HepG2 (cell line): ENCODE data around the gene RPL23. TPM values are rescaled to one million over a fixed set of nuclear protein-coding genes. Genes with fewer than 3 reads are reported as not detected.
A peak's percentile ranks its signal among the peaks of the same experiment; 100 is the strongest.

Experiments used
- FOXO1 ChIP-seq: sonication (generic); formaldehyde crosslinking; IDR thresholded peaks from 2 replicates; pipeline ENCODE4 v1.4.0; 2020; ENCODE audit warnings: missing genetic modification reagents
- HES4 ChIP-seq: sonication (generic); formaldehyde crosslinking; IDR thresholded peaks from 2 replicates; pipeline ENCODE4 v1.9.0; 2021; ENCODE audit warnings: mild to moderate bottlenecking, missing genetic modification reagents, borderline replicate concordance
- HNRNPH1 ChIP-seq: fragments of 200-400 bp; formaldehyde crosslinking; optimal IDR thresholded peaks from 2 replicates; pipeline ENCODE3; 2017; ENCODE audit warnings: mild to moderate bottlenecking, low read depth, low read length
- HOXA5 ChIP-seq: sonication (generic); formaldehyde crosslinking; IDR thresholded peaks from 2 replicates; pipeline ENCODE4 v1.4.0; 2020; ENCODE audit warnings: missing genetic modification reagents
- PAF1 ChIP-seq: IDR thresholded peaks from 2 replicates; pipeline ENCODE4 v1.6.1; 2016; ENCODE audit warnings: missing genetic modification reagents, missing compliant biosample characterization
- RARG ChIP-seq: sonication (generic); formaldehyde crosslinking; IDR thresholded peaks from 2 replicates; pipeline ENCODE4 v1.4.0; 2020; ENCODE audit warnings: low read depth, mild to moderate bottlenecking, missing genetic modification reagents
- SSRP1 ChIP-seq: IDR thresholded peaks from 2 replicates; pipeline ENCODE4 v1.6.1; 2016; ENCODE audit warnings: control low read depth
- TCF12 ChIP-seq, 2 experiments: fragments of 450-650 bp in 1 of 2; sonication (generic) in 1 of 2; formaldehyde crosslinking in 1 of 2; IDR thresholded peaks; 2 replicates each; pipeline versions ENCODE4 v1.6.1 to v1.8.0; 2017 to 2022; ENCODE audit warnings: antibody characterized with exemption in 1 of 2, mild to moderate bottlenecking in 1 of 2, missing genetic modification reagents in 1 of 2, moderate library complexity in 1 of 2
- XRCC5 ChIP-seq: fragments of 200-400 bp; formaldehyde crosslinking; optimal IDR thresholded peaks from 2 replicates; pipeline ENCODE3; 2017; ENCODE audit warnings: mild to moderate bottlenecking, low read length
- ZFP41 ChIP-seq: sonication (generic); formaldehyde crosslinking; IDR thresholded peaks from 2 replicates; pipeline ENCODE4 v1.4.0; 2020; ENCODE audit warnings: mild to moderate bottlenecking, missing genetic modification reagents, borderline replicate concordance
- ZFP91 ChIP-seq: sonication (generic); formaldehyde crosslinking; IDR thresholded peaks from 2 replicates; pipeline ENCODE4 v1.9.0; 2022; ENCODE audit warnings: missing genetic modification reagents, mild to moderate bottlenecking, borderline replicate concordance
- ZNF101 ChIP-seq: sonication (generic); formaldehyde crosslinking; IDR thresholded peaks from 2 replicates; pipeline ENCODE4 v1.4.0; 2020; ENCODE audit warnings: mild to moderate bottlenecking, low read depth, missing genetic modification reagents, borderline replicate concordance
- ZNF225 ChIP-seq: sonication (generic); formaldehyde crosslinking; IDR thresholded peaks from 2 replicates; pipeline ENCODE4 v1.4.0; 2020; ENCODE audit warnings: mild to moderate bottlenecking, missing genetic modification reagents
- ZNF33B ChIP-seq: sonication (generic); formaldehyde crosslinking; IDR thresholded peaks from 2 replicates; pipeline ENCODE4 v1.5.1; 2020; ENCODE audit warnings: mild to moderate bottlenecking, missing genetic modification reagents
- ZNF710 ChIP-seq: sonication (generic); formaldehyde crosslinking; IDR thresholded peaks from 2 replicates; pipeline ENCODE4 v1.5.0; 2020; ENCODE audit warnings: mild to moderate bottlenecking, missing genetic modification reagents, borderline replicate concordance
- ZNF770 ChIP-seq: sonication (generic); formaldehyde crosslinking; IDR thresholded peaks from 2 replicates; pipeline ENCODE4 v1.5.0; 2020; ENCODE audit warnings: mild to moderate bottlenecking, missing genetic modification reagents
- ZNF792 ChIP-seq: IDR thresholded peaks from 2 replicates; pipeline ENCODE4 v1.6.1; 2016
- ZSCAN31 ChIP-seq: sonication (generic); formaldehyde crosslinking; IDR thresholded peaks from 2 replicates; pipeline ENCODE4 v1.5.0; 2020; ENCODE audit warnings: low read depth, mild to moderate bottlenecking, missing genetic modification reagents
- polyA plus RNA-seq, 8 experiments: library from polyadenylated mRNA; depleted of rRNA in 3 of 8; stranded (reverse) in 7 of 8; unstranded in 1 of 8; fragments of >200 nt; fragmentation: Illumina TruSeq in 4 of 8; extraction: Trizol in 4 of 8; gene quantifications; 2 replicates each; pipeline versions ENCODE4 v1.2.1 to v1.2.3, GENCODE V29; 2011 to 2016; ENCODE audit warnings: low read depth in 4 of 8, missing spikeins in 1 of 8, mixed read lengths in 1 of 8; ENCODE audit not compliant: insufficient read depth in 1 of 8
- total RNA-seq, 5 experiments: library from RNA; depleted of rRNA; stranded (reverse); fragments of >200 nt; fragmentation: Illumina TruSeq; extraction: Trizol; gene quantifications; 2 replicates each; pipeline ENCODE4 v1.2.3, GENCODE V29; 2016; ENCODE audit warnings: low read depth in 1 of 5
- TF ChIP-seq, protein P1 (sequence below): sonication (generic); formaldehyde crosslinking; IDR thresholded peaks from 2 replicates; pipeline ENCODE4 v1.4.0; 2020; ENCODE audit warnings: missing genetic modification reagents

RPL23 gene
- total and polyA plus RNA-seq, 2 of the 13 experiments (the other 11 are each of a cell fraction or from before 2014, with no cell fraction given): 2,790 to 4,860 TPM

DNA sequence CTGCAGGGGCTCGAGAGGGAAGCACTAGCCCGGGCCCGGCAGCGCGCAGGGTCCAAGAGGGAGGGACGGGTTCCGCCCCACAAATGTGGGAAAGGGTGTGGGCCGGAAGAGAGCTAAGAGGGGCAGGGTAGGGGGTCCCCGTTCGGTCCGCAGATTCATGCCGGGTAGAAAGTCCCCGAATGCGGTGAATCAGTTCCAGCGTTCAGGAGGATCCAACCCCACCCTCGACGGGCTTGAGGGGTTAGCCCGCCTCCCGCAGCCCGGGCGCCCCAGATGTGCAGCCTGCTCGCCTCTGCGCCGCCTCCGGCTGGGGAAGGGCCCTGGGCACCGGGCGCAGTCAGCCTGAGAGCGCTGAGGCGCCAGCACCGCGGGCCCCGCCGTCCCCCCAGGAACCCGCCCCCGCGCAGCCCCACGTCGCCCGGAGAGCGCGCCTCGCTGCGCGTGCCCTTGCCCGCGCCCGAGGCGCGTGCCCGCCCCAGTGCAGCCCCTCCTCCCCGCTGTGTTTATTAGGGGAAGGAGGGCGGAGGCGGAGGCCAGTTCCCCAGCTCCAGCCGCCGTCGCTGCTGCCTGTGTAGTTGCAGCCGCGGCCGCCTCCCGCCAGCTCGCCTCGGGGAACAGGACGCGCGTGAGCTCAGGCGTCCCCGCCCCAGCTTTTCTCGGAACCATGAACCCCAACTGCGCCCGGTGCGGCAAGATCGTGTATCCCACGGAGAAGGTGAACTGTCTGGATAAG is 16.2 kb upstream of the RPL23 start, which contains the start of gene LASP1 (continued):
- TF ChIP-seq ZNF710 (CRISPR knock-in tag) (peak; percentile 87), ZNF792 (CRISPR knock-in tag) (peak; percentile 31; the same call in 1 of the 2 replicates), ZNF225 (CRISPR knock-in tag) (peak; percentile 95), HES4 (no peak), ZNF770 (CRISPR knock-in tag) (peak; percentile 88), PAF1 (CRISPR knock-in tag) (no peak), RARG (CRISPR knock-in tag) (no peak), ZNF101 (no peak), ZFP91 (CRISPR knock-in tag) (peak; percentile 84), SSRP1 (CRISPR knock-in tag) (no peak), HNRNPH1 (no peak), HOXA5 (CRISPR knock-in tag) (no peak; the same call in none of the 2 replicates), ZNF33B (CRISPR knock-in tag) (no peak), ZFP41 (CRISPR knock-in tag) (no peak), ZSCAN31 (no peak; the same call in 1 of the 2 replicates), XRCC5 (no peak), TCF12 (IDR thresholded peaks at IDR 0.05) (no peak), TCF12 (CRISPR knock-in tag; IDR thresholded peaks at IDR 0.05) (peak; percentile 97), FOXO1 (peak; percentile 73)
- TF ChIP-seq, protein P1, sequence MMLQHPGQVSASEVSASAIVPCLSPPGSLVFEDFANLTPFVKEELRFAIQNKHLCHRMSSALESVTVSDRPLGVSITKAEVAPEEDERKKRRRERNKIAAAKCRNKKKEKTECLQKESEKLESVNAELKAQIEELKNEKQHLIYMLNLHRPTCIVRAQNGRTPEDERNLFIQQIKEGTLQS (CRISPR knock-in tag): peak; percentile 22; the same call in 1 of the 2 replicates
